ENCODE results near the gene ZNF19. TPM values are rescaled to one million over a fixed set of nuclear protein-coding genes. Genes with fewer than 3 reads are reported as not detected.
"Not testable (repeated sequence)": the region's sequence is repeated elsewhere in the genome, so short reads cannot be mapped to it uniquely, and the experiment has no call there.

The ZNF19 gene
- total RNA-seq, 1 experiment from 2014 or later = 11.1 TPM

- intact Hi-C loops (cut with micrococcal nuclease; ENCODE audit: unreplicated experiment) = no loop called here
- no TSS peak for BruUV-seq (replicated peaks)
- H3K27ac Mint-ChIP-seq (ENCODE audit: unreplicated experiment) = peak overlapping the region; percentile 82
- peaks cover 5% of the 10 kb centered on the region for H3K9me3 Mint-ChIP-seq (ENCODE audit: low read depth, unreplicated experiment)
- H3K36me3 Mint-ChIP-seq (ENCODE audit: insufficient read depth, unreplicated experiment) = peaks cover 23% of the 10 kb centered on the region
- H3K4me1 Mint-ChIP-seq (ENCODE audit: low read depth, unreplicated experiment) = peaks cover 65% of the 10 kb centered on the region
- DNase-seq = no peak
- no peak for TF ChIP-seq CTCF (IDR thresholded peaks at IDR 0.05; ENCODE audit: unreplicated experiment)
- CTCF ChIA-PET = no interaction called here
- H3K27me3 Mint-ChIP-seq (ENCODE audit: unreplicated experiment) = no peaks in the 10 kb centered on the region
- peak overlapping the region; percentile 8 for H3K4me3 Mint-ChIP-seq (ENCODE audit: low read depth, unreplicated experiment)
Observed at GRCh38 chr16:71513302-71513701, 24.2 kb upstream of the ZNF19 start.

- Mint-ChIP-seq H3K27ac (ENCODE audit: unreplicated experiment) (peak overlapping the region; percentile 1), H3K4me1 (ENCODE audit: low read depth, unreplicated experiment) (peaks cover 30% of the 10 kb centered on the region), H3K4me3 (ENCODE audit: low read depth, unreplicated experiment) (no peak overlapping the region), H3K27me3 (ENCODE audit: unreplicated experiment) (no peaks in the 10 kb centered on the region), H3K9me3 (ENCODE audit: low read depth, unreplicated experiment) (peaks cover 5% of the 10 kb centered on the region), H3K36me3 (ENCODE audit: insufficient read depth, unreplicated experiment) (peaks cover 5% of the 10 kb centered on the region)
- TF ChIP-seq CTCF (IDR thresholded peaks at IDR 0.05; ENCODE audit: unreplicated experiment) = no peak
- intact Hi-C loops (cut with micrococcal nuclease; ENCODE audit: unreplicated experiment) = no loop called here
- CTCF ChIA-PET = interaction anchor here (0.6 kb wide), 1 partner anchor 102 kb away, joined by 4 read pairs; no protein-coding TSS in a partner anchor
- BruUV-seq (replicated peaks) = no TSS peak
- DNase-seq = no peak
Observed at GRCh38 chr16:71507061-71507460, 17.9 kb upstream of the ZNF19 start.

- intact Hi-C loops (cut with micrococcal nuclease; ENCODE audit: unreplicated experiment) = no loop called here
- CTCF ChIA-PET = no interaction called here
- DNase-seq = peak; percentile 48
- no peak for TF ChIP-seq CTCF (IDR thresholded peaks at IDR 0.05; ENCODE audit: unreplicated experiment)
- peaks cover 5% of the 10 kb centered on the region for H3K9me3 Mint-ChIP-seq (ENCODE audit: low read depth, unreplicated experiment)
- BruUV-seq (replicated peaks) = no TSS peak
- H3K27ac Mint-ChIP-seq (ENCODE audit: unreplicated experiment) = peak overlapping the region; percentile 24
- no peaks in the 10 kb centered on the region for H3K36me3 Mint-ChIP-seq (ENCODE audit: insufficient read depth, unreplicated experiment)
- H3K4me1 Mint-ChIP-seq (ENCODE audit: low read depth, unreplicated experiment) = peaks cover 22% of the 10 kb centered on the region
- no peaks in the 10 kb centered on the region for H3K27me3 Mint-ChIP-seq (ENCODE audit: unreplicated experiment)
- no peak overlapping the region for H3K4me3 Mint-ChIP-seq (ENCODE audit: low read depth, unreplicated experiment)
Observed at GRCh38 chr16:71504901-71505300, 15.8 kb upstream of the ZNF19 start.

GRCh38 chr16:71504051-71504450 is 14.9 kb upstream of the ZNF19 start:
- H3K9me3 Mint-ChIP-seq (ENCODE audit: low read depth, unreplicated experiment); H3K4me3 Mint-ChIP-seq (ENCODE audit: low read depth, unreplicated experiment); H3K27me3 Mint-ChIP-seq (ENCODE audit: unreplicated experiment); intact Hi-C loops (cut with micrococcal nuclease; ENCODE audit: unreplicated experiment); CTCF ChIA-PET; DNase-seq; H3K36me3 Mint-ChIP-seq (ENCODE audit: insufficient read depth, unreplicated experiment); BruUV-seq (replicated peaks); H3K27ac Mint-ChIP-seq (ENCODE audit: unreplicated experiment): not testable (repeated sequence)
- H3K4me1 Mint-ChIP-seq (ENCODE audit: low read depth, unreplicated experiment) = peaks cover 22% of the 10 kb centered on the region

- Mint-ChIP-seq H3K9me3 (ENCODE audit: low read depth, unreplicated experiment) (no peaks in the 10 kb centered on the region), H3K27me3 (ENCODE audit: unreplicated experiment) (no peaks in the 10 kb centered on the region), H3K4me1 (ENCODE audit: low read depth, unreplicated experiment) (peaks cover 11% of the 10 kb centered on the region), H3K4me3 (ENCODE audit: low read depth, unreplicated experiment) (no peak overlapping the region), H3K36me3 (ENCODE audit: insufficient read depth, unreplicated experiment) (no peaks in the 10 kb centered on the region), H3K27ac (ENCODE audit: unreplicated experiment) (no peak overlapping the region)
- TF ChIP-seq CTCF (IDR thresholded peaks at IDR 0.05; ENCODE audit: unreplicated experiment) = no peak
- CTCF ChIA-PET = interaction anchor here (0.6 to 3.2 kb wide), 10 partner anchors 25 to 112 kb away, joined by 3 to 53 read pairs (median 6); partner anchors contain the start of gene CHST4
- intact Hi-C loops (cut with micrococcal nuclease; ENCODE audit: unreplicated experiment) = loop anchor here (1.0 to 2.0 kb wide), 3 partner anchors 36 to 109 kb away; no protein-coding TSS in a partner anchor
- BruUV-seq (replicated peaks) = no TSS peak
- peak; percentile 49 for DNase-seq
Observed at GRCh38 chr16:71501547-71501946, 12.4 kb upstream of the ZNF19 start.

Data from Calu3 (cell line).